ENCODE results near the gene PPFIA3.

DNA sequence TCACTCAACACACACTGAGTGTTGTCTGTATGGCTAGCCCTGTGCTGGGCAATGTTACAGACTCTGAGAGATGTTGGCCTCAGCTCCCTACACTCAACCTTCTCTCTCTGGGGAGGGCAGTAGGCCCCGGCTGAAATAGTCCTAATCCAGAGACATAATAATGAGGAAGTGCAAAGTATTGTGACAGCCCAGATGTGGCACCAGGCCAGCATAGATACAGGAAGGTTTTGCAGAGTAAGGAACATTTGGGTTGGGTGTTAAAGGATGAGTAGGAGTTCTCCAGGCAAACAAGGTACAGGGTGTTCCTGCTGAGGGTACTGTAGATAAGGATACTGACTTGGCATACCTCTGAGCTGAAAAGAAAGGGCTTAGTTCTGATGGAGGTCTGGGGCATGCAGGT lies 2.8 kb upstream of the PPFIA3 start:
- TF ChIP-seq CHD1 (IDR thresholded peaks at IDR 0.05; ENCODE audit: low read depth, low read length) (no peak), CTCF (conservative IDR thresholded peaks at IDR 0.05; ENCODE audit: low read depth, low read length) (no peak), USF2 (IDR thresholded peaks at IDR 0.05; ENCODE audit: low read depth, low read length) (no peak), POLR2A (IDR thresholded peaks at IDR 0.05; ENCODE audit: low read depth, low read length) (no peak), FOS (IDR thresholded peaks at IDR 0.05; ENCODE audit: low read depth, low read length) (no peak), MAZ (IDR thresholded peaks at IDR 0.05; ENCODE audit: borderline replicate concordance, low read depth, low read length) (no peak), SMC3 (IDR thresholded peaks at IDR 0.05; ENCODE audit: low read depth, low read length) (no peak)
